Activated T-cell treated with anti-CD3 and anti-CD28 coated beads, Interleukin-2, amount 50 U/mL, for 24 hours (primary cell): Measurements from ENCODE around the gene AGK.

ENCODE experiments used
- DNase-seq: peaks from one replicate; pipeline ENCODE4 v3.0.0-alpha.2; 2020
- H3K27ac Mint-ChIP-seq: 2 replicates; pipeline ENCODE4 v1.8.0; 2020; ENCODE audit warnings: mild to moderate bottlenecking, mixed read lengths
- H3K27me3 Mint-ChIP-seq: 2 replicates; pipeline ENCODE4 v1.8.0; 2020; ENCODE audit warnings: mixed read lengths
- H3K36me3 Mint-ChIP-seq: 2 replicates; pipeline ENCODE4 v1.8.0; 2020; ENCODE audit warnings: low read depth, mixed read lengths
- H3K4me1 Mint-ChIP-seq: 2 replicates; pipeline ENCODE4 v1.8.0; 2020; ENCODE audit warnings: low read depth, mixed read lengths
- H3K4me3 Mint-ChIP-seq: 2 replicates; pipeline ENCODE4 v1.8.0; 2020; ENCODE audit warnings: mild to moderate bottlenecking, moderate library complexity, mixed read lengths
- H3K9me3 Mint-ChIP-seq: 2 replicates; pipeline ENCODE4 v1.8.0; 2020; ENCODE audit warnings: mixed read lengths

AGK gene

GRCh38 chr7:141700848-141701371 lies 149.7 kb downstream of the AGK start:
- Mint-ChIP-seq H3K4me1 (peaks cover 53% of the 10 kb centered on the region), H3K4me3 (peak overlapping the region; percentile 83), H3K27ac (peak overlapping the region; percentile 77), H3K27me3 (no peaks in the 10 kb centered on the region), H3K9me3 (no peaks in the 10 kb centered on the region), H3K36me3 (no peaks in the 10 kb centered on the region)
- DNase-seq, result peak; percentile 45

GRCh38 chr7:141701489-141702046 lies 150.4 kb downstream of the AGK start:
- H3K4me1 Mint-ChIP-seq, result peaks cover 49% of the 10 kb centered on the region

DNA sequence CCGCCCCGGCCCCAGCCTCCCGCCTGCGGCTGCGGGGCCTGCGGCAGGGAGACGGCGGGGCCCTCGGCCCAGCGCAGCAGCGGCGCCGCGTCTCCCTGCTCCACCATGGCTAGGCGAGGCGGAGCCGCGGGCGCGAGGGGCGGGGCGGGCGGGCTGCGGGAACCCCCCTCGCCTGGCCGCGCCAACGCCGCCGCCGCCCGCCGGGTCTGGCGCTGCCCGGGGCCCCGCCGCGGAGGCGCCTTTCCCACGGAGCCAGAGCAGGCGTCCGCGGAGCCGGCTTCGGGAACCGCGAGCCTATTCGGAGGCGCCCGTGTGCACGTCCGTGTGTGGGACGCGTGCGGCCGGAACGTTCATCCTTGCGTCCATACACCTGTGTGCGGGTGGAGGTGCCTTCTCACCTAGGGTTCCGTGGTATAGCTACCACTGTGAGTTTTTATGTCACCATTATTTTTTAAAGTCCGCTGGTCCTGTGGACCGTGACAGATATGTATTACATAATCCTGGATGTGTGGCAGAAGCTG lies 150.9 kb downstream of the AGK start, which contains the start of gene DENND11:
TSS of gene DENND11 (minus strand) at position 120 of the 521 bp plus-strand sequence. CDS start at position 107, 13 bp downstream.
- Mint-ChIP-seq H3K27me3 (no peaks in the 10 kb centered on the region), H3K4me1 (peaks cover 44% of the 10 kb centered on the region), H3K4me3 (peak within 1 kb of the TSS; percentile 83), H3K36me3 (no peaks in the 10 kb centered on the region), H3K9me3 (no peaks in the 10 kb centered on the region), H3K27ac (peak within 1 kb of the TSS; percentile 77)
- DNase-seq, result peak; percentile 74

More at GRCh38 chr7:141701489-141702046, 150.4 kb downstream of the AGK start:
- peak overlapping the region; percentile 63 for H3K27ac Mint-ChIP-seq
- DNase-seq, result peak; percentile 79
- H3K9me3 Mint-ChIP-seq, result no peaks in the 10 kb centered on the region
- no peaks in the 10 kb centered on the region for H3K27me3 Mint-ChIP-seq
- peak overlapping the region; percentile 83 for H3K4me3 Mint-ChIP-seq
- no peaks in the 10 kb centered on the region for H3K36me3 Mint-ChIP-seq

DNA sequence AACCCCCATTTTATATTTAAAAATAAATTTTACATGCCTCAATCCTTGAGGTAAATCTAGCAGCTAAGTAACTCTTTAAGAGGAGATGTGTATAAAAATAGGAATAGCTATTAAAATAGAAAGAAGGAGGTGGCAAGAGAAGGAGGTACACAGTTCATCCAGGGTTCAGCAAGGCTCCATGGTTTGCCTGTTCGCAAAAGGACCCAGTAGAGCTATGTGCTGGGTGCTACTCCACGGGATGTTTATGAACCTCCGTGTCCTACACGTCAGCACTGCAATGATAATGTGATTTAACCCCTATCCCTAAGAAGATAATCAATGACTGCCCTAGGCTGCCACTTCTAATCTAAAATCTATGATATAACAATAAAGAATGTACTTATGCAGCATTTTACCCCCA lies 151.7 kb downstream of the AGK start:
- Mint-ChIP-seq H3K27me3 (no peaks in the 10 kb centered on the region), H3K4me1 (peaks cover 36% of the 10 kb centered on the region), H3K27ac (no peak overlapping the region), H3K9me3 (no peaks in the 10 kb centered on the region), H3K36me3 (no peaks in the 10 kb centered on the region), H3K4me3 (peak overlapping the region; percentile 77)
- no peak for DNase-seq

- no peak for DNase-seq
- no peak overlapping the region for H3K4me3 Mint-ChIP-seq
- no peak overlapping the region for H3K27ac Mint-ChIP-seq
- peaks cover 24% of the 10 kb centered on the region for H3K4me1 Mint-ChIP-seq
- no peaks in the 10 kb centered on the region for H3K27me3 Mint-ChIP-seq
- H3K36me3 Mint-ChIP-seq, result no peaks in the 10 kb centered on the region
- H3K9me3 Mint-ChIP-seq, result no peaks in the 10 kb centered on the region
Measured at GRCh38 chr7:141704112-141704511, 152.9 kb downstream of the AGK start.

DNA sequence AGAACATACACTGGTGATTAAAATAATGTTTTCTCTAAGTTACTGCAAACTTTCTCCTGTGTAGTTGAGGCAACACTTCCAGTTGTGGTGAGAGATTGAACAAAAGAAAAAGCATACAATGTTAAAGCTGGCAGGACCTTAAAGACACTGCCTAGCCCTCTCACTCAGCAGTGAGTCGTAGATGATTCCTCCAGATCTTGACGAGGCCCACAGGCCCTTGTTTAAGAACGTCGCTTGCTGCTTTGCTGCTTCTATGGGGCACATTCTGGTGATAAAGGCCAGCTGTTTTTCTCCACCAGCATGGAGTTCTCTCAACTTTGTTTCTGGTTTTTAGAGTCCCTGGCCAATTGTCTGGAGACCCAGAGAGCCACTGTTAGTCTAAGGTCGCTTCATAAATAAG lies 153.5 kb downstream of the AGK start:
- no peaks in the 10 kb centered on the region for H3K9me3 Mint-ChIP-seq
- no peak overlapping the region for H3K4me3 Mint-ChIP-seq
- H3K36me3 Mint-ChIP-seq, result no peaks in the 10 kb centered on the region
- peaks cover 19% of the 10 kb centered on the region for H3K4me1 Mint-ChIP-seq
- no peak overlapping the region for H3K27ac Mint-ChIP-seq
- H3K27me3 Mint-ChIP-seq, result no peaks in the 10 kb centered on the region
- no peak for DNase-seq
